ENCODE data around the gene TMEM163.
"Not testable (repeated sequence)": the region's sequence is repeated elsewhere in the genome, so short reads cannot be mapped to it uniquely, and the experiment has no call there.

TMEM163 gene

DNA sequence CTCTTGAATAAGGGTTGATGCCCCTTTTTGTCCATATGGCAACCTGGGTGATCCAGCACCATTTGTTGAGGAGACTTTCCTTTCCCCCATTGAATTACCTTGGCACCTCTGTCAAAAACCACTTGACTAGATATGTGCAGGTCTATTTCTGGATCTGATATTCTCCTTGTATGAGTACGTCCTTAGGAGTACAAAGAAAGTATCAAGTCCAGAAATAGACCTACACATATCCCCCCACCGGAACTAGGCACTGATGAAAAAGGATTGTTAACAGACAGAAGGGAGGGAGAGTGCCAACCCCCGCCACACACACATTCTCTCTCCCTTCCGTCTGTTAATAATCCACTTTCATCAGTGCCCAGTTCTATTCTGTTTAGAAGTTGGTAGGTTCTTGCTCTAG is 225.0 kb downstream of the TMEM163 start:
- in situ Hi-C loops (cut with MboI; ENCODE audit: low sequenced_read_pairs): no loop called here

DNA sequence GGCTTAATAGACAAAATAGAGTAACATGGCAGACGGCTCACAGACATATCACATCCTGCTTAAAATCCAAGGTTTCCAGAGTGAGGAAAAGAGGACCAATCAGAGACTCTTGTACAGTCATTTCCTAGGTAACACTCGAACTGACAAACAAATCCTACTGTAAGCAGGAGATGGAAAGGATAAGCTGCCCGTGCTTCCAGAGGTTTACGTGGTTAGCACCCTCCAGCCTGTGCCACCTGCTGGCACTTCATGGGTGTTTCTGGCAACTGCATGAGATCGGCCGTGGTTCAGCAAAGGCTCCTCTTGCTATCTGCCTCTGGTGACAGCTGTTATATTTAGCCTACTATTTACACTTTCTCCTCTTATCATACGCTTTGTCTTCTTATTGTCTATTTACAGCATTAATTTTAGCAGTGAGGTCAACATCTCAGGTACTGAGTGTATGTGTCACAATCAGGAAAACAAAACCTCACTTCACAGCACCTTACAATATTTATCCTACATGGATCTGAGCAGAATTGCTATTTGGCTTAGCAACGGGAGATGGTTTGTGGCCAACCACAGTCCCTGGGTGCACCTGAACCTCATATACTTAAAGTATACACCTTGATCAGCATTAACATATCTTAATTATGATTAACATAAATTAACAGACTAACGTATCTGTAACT is 226.9 kb downstream of the TMEM163 start:
- in situ Hi-C loops (cut with MboI; ENCODE audit: low sequenced_read_pairs): no loop called here

DNA sequence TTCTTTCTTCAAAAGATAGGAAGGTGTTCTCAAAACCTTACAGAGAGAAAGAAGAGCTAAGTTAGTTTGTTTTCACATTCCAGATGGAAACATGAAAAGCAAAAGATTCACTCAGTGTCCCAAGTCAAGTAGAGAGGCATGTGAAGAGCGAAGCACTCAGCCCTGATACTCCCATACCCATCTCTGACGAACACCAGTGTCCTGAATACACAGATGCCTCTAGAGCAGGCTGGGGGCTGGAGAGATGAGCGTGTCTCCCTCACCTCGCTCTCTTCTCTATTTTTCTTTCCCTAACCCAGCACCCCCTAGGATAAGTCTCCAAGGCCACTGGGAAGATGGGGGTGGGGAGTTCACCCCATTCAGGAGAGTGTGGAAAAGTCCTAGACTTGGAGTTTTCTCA is 227.8 kb downstream of the TMEM163 start:
- in situ Hi-C loops (cut with MboI; ENCODE audit: low sequenced_read_pairs): no loop called here

DNA sequence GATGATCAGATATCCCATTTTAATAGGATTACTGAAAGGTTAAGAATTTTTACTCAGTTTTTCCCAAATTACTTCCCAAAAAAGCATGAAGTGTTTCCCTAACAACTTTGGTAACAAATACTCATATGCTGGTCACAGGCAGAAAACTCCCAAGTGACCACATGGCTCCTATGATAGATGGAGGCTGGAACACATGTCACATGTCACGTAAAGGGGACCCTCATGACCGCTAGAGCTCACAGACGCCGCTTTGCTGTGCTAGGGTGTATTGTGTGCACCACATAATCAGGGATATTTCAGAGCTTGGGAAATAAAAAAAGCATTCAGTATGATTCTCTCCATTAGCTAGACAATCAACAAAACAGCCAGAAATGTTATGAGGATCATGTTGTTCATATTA is 228.2 kb downstream of the TMEM163 start:
- in situ Hi-C loops (cut with MboI; ENCODE audit: low sequenced_read_pairs): no loop called here

DNA sequence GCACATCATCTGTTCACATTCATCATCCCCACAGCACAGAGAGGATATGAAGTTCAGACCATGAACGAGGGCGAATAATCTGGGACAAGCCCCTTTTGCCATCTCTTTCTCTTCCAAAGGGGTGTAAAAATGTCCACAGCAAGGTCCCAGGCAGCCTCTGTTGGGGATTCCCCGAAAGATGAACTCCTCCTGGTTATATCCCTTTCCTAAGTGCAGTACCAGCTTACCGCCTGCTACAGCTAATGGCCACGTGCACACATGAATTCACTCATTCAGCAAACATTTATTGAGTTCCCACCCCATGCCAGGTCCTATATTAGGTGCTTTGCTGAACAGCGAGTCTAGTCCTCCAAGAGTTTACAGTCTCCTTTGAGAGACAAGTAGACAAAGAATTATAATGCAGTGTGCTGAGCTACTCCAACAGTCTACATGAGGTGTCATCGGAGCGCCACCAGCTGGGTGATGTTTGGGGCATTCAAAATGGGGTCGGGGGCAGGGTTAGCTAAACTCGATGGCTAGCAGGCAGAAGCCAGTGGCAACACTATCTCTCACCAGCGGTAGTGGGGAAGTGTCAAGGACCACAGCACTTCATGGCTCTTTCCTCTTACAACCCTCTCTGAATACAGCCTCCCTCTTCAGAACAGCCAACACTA is 228.9 kb downstream of the TMEM163 start:
- in situ Hi-C loops (cut with MboI; ENCODE audit: low sequenced_read_pairs): no loop called here

DNA sequence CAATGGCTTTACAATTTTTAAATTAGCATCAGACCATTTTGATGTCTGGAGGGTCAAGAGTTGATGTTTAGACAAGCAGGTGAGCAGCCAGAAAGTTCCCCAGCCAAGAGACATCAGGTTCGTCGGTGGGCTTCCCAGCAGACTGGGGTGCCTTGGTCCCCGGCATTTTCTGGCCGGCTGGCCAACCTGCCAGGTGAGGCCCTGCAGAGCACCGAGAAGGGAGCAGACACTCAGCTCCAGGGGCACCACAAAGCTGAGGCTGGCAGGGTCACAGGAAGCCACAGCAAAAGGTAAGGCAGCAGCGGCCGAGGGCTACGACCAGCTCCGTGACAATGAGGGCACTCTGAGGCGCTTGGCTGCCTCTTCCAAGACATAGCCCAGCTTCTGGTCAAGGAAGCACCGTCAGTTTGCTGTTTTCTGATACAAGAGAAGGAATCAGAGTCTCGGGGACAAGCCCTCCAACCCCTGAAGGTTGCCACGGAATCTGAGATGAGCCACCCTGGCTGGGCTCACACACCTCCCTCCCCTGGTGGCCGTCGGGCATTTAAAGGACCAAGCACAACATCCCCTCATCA is 235.9 kb downstream of the TMEM163 start:
- in situ Hi-C loops (cut with MboI; ENCODE audit: low sequenced_read_pairs): no loop called here

DNA sequence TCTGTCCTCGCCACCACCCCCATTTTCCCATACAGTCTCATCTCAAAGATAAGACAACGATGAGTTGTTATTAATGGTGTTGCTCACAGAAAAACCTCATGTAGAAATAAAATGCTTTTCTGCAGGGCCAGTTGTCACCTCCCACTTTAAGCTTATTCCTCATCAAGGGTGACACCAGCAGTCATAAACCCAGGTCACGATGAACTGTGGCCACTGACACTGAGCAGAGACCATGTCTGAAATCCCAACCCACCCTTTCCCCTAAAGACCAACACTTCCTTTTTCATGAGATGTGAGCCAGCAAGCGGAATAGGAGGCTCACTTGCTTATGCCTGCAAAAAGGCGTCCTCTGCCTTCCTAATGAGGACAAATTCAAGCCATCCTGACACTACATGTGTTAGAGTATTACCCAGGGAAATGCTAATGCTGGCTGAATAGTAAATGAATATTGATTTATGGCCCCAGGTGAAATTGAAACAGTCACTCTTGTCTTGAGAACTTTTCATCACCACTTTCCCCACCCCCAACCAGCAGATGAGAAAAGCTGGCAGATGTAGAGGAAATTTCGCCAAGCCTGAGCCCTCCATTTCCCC is 236.6 kb downstream of the TMEM163 start:
- in situ Hi-C loops (cut with MboI; ENCODE audit: low sequenced_read_pairs): no loop called here

DNA sequence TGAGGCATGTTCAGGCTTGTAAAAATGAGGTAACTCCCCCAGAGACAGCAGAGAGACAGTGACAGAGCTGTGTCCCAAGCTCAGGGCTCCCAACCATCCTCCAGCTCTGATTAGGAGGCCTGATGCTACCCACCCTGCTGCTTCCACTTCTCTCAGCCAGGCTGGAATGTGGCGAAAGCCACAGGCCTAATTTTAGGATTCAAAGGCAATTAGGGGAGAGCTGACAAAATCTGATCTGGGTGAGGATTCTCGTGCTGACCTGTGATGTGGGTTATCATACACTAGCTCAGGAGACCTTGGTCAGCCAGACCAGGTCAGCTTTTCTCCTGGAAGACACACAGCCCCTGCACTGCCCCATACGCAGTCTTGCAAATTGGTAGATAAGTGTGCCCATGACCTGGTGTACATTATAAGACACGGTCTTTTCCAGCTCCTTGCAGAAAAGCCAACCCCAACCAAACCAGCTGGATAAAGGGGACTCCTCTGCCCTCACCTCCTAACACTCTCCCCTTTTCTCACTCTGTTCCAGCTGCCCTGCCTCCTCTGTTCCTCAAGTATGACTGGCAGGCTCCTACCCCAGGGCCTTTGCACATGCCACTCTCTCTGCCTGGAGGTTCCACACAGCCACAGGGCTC is 239.0 kb downstream of the TMEM163 start:
- in situ Hi-C loops (cut with MboI; ENCODE audit: low sequenced_read_pairs): no loop called here

DNA sequence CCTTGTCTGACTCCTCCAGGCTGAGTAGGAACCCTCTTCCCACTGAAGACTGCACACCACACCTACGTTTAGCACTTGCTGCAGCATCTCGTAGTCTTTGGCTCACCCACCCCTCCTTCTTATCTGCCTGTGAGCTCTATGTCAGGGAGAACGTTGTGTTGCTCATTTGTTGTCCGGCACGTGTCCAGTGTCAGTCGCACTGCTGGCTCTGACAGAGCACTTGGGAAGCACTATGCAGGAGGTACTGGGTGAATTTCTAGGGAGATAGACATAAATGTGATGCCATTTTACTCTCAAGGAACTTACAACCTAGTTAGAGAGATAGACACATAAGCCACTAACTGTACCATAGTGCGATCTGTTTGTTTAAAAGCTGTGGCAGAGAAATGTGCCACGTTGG is 241.8 kb downstream of the TMEM163 start:
- in situ Hi-C loops (cut with MboI; ENCODE audit: low sequenced_read_pairs): not testable (repeated sequence)

DNA sequence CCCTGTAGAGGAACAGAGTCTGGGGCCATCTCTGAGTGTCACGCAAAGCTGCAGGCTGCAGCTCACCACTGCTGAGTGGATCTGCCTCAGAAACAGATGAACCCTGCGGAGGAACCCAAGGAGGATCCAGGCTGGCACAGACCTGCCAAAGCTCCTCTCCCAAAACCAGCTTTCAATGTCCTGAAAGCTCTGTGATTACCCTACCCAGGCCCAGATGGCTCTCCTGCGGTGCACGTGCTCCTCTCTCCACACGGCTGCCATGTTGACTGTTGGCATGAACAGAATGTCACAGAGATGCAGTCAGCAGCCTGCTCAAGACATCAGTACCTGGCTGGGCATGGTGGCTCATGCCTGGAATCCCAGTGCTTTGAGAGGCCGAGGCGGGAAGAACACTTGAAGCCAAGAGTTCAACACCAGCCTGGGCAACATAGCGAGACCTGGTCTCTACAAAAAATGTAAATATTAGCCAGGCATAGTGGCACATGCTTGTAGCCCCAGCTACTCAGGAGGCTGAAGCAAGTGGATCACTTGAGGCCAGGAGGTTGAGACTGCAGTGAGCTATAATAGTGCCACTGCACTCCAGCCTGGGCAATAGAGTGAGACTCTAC is 248.1 kb downstream of the TMEM163 start:
- in situ Hi-C loops (cut with MboI; ENCODE audit: low sequenced_read_pairs): no loop called here

DNA sequence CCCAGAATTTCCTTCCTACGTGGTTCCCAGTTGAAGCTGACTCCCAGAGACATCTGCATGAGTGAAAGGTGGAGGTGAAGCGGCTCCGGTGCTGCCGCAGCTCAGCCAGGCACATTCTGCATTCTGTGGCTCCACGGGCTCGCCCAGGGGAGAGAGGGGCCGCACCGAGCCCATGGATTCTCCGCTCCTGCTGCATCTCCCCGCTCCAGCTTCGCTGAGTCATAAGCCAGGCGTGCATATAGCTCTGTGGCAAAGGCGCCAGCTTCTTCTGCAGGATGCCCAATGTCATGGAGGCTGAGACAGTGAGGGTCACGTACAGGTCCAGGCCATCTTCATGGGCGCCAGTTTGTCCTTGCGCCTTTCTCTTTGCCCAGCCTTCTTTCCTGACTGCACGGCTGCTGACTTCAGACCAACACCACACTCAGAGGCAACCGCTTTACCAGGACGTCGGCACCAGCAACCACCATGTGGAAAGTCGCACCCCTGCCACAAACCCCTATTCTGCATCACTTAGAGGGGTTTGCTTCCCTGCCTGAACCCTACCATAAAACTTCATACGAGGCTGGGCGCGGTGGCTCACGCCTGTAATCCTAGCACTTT is 249.2 kb downstream of the TMEM163 start:
- in situ Hi-C loops (cut with MboI; ENCODE audit: low sequenced_read_pairs): no loop called here

DNA sequence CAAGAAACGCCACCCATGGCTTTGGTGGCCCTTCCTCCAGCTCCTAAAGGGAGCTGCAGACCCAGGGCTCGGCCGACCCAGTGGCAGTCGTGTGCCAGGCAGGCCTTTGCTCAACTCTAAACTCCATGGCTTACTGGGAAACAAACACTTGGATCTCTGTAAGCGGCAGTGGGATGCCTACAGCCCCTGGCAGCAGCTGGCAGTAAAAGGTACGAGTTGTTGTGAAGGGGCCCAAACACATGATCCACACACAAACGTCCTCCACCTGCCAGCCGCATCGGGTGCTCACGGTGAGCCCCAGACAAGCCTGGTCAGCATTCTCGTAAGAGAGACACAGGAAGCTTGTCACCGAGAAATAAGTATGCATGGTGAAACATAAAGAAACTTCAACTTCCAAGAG is 250.0 kb downstream of the TMEM163 start:
- in situ Hi-C loops (cut with MboI; ENCODE audit: low sequenced_read_pairs): no loop called here

DNA sequence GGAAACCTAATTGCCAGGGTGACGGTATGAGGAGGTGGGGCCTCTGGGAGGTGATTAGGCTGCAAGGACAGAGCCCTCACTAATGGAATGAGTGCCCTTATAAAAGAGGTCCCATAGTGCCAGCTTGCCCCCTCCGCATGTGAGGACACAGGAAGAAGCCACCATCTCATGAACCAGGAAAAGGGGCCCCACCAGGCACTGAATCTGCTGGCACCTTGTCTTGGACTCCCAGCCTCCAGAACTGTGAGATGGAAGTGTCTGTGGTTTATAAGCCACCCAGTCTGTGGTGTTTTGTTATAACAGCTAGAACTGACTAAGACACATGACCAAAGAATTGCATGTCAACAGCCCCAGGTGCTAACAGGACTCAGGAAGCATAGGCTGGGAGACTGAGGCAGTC is 250.6 kb downstream of the TMEM163 start:
- in situ Hi-C loops (cut with MboI; ENCODE audit: low sequenced_read_pairs): no loop called here

DNA sequence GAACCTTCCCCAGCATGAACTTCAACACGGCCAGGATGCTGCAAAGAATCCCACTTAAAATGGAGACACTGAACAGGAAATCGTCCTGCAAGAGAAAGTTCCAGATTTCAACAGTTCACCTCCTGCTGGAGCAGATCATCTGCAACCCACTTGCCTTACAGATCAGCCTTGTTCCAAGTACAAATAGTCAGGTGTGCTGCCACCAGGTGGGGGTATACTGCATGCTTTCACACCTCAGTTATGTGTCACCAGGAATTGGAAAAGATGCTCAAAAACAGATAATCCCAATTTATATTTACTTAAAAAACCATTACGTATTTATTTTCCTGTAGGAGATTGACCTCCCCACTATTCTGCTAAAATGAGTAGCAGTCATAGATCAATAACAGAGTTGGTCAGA is 252.7 kb downstream of the TMEM163 start:
- in situ Hi-C loops (cut with MboI; ENCODE audit: low sequenced_read_pairs): no loop called here

DNA sequence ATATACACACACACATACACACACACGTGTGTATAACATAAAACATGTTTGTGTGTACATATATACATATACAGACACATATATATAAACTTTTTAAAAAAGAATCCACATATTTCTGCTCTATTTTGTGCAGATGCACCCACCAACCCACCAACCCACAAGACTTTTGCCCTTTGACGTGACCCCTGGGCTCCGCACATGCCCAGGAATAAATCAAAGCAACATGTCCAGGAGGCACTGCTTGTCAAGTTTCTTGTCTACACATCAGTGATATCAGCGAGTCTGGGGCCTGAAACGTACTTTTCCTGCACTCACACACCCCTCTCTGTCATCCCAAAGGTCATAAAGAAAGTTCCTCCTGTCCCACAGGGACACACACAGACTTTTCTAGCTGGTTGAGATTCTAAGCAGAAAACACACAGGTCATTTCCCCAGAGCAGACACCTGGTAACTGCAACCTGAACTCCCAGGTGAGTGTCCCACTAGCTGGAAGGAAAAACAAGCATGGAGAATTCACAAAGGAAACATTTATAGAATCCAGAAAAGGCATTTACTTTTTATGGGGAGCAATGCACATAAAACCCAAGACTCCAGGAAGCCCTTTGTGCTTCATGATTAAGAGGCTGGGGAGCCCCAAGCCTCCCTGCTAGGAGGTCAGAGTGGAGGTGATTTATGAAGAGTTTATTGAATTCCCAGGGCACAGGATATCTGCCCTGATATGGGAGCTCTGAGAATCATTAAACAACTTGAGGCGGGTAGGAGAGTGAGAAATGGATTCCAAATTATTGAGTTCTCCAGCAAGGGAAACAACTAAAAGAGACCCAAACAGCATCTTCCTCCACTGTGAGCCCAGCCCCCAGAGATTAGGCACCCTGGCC is 253.3 kb downstream of the TMEM163 start:
- in situ Hi-C loops (cut with MboI; ENCODE audit: low sequenced_read_pairs): no loop called here

DNA sequence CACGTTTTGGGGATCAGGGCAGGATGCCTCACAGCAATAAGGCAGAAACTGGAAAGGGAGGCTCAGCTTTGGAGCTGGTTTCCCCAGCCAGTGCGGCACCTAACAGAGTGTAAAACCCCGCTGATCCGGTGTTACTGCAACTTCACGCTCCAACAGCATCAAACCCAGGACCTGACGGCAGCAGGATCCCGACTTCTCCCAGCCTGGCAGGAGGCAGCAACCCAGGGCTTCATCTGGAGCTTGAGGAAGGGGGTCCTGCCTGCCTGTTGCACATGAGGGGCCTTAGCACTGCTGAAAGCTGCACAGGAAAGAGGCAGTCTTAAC is 255.1 kb downstream of the TMEM163 start:
- in situ Hi-C loops (cut with MboI; ENCODE audit: low sequenced_read_pairs): no loop called here

DNA sequence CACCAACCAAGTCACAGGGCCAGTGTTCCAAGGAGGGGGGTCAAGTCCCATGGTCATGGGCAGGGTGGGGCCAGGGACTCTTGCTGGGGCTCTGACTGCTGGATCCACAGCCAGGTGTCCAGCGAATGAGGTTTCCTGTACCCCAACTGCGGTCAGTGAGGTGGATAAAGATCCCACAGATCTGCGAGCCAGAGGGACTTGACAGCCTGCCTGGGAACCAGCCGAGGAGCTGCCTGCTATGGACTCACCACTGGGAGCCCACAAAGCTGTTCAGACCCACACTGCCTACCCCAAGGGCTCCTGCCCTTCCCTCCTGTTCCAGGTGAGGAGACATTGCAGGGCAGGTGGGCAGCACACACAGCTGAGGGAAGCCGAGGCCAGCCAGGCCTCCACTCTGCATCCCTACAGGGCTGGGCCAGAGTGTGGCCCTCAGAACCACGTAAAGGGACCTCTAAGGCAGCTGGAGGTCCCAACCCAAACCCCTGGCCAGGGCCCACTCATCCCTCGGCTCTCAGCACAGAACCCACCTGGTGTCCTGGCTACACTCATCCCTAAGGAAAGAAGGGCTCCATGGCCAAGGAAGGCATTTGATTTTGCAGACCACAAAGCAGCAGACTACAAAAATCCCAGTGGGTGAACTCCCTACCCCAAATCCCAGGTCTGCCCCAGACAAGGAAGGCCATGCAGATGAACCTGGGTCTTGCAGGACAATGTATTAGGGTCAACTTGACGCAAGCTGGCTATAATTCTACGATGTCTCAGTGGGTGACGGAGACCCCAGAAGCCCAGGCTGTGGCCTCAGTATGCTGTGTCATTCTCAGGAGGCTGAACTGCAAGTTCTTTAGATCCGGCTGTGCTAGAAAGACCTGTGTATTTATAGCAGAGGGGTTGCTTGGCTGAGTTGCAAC is 255.8 kb downstream of the TMEM163 start:
- in situ Hi-C loops (cut with MboI; ENCODE audit: low sequenced_read_pairs): no loop called here

DNA sequence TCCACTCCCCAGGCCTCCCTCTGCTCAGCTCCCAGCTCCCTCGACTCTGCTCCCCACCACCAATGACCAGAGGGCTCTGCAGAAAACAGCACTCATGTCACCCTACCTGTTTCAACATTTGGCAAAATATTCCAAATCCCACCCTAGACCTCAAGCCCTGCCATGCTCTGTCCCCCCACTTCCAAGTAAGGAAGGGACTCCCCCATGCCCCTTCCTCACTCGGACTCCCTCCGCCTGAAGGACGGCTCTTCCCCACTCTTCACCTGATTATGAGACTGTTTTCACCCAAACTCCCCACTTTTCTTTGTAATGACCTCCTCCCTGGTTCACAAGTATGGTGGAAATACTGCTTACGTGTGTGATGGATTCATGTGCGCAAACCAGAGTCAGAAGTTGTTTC is 256.5 kb downstream of the TMEM163 start:
- in situ Hi-C loops (cut with MboI; ENCODE audit: low sequenced_read_pairs): no loop called here

DNA sequence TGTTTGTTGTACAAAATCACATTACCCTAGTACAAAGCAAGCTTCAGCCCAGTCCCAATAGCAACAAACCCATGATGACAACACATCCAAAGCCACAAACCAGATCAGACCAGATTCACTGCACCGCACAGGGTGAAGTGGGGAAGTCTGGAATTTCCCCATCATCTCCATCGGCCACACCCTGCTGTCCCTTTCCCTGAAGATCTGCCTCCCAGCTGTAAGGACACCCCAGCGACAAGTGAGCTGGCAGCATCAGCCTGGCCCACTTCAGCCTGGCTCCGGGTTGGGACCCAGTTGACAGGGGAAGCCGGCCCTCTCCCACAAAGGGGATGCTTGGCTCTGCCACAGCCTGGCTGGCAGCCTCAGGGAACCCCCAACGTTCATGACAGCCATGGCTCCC is 257.3 kb downstream of the TMEM163 start:
- in situ Hi-C loops (cut with MboI; ENCODE audit: low sequenced_read_pairs): no loop called here
